HUDEP-2 (cell line): ENCODE measurements around the gene TRIB2.
A peak's percentile ranks its signal among the peaks of the same experiment; 100 is the strongest.

Source experiments
- DNase-seq, 76 experiments: peaks; one replicate each; lab custom pipeline; 2025; ENCODE audit not compliant: unreplicated experiment in 76 of 76; lab: John Stamatoyannopoulos, UW

Gene TRIB2

DNA sequence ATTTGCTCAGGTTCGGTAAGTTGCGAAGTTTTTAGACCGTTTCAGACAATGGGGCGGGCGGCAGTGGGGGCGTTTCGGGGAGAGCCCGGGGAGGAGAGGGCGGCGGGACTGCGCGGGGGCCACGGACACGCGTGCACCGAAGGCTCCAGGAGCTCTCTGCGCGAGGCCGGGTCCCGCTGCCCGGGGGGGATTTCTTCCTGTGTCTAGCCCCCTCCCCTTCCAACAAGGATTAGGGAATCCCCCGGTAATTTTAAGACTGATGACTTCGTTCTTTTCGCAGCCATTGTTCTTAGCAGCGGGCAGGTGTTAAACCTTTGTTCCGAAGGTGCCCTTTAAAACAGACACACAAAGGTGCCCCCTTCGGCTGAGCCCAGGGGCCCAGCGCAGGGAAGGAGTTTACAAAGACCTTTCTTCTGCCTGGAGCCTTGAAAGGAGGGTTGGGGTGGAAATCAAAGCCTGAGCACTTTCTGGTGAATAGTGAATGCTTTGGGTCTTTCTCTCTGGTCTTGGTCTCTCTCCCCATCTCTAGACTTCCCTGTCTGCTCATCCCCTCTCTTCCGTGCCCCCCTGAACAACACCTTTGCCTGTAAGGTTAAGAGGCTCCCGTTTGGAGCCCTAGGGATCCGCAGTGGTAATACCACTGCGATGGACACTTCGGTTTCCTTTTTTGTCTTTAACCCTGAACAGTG is 2.1 kb downstream of the TRIB2 start:
- no peak for DNase-seq

DNA sequence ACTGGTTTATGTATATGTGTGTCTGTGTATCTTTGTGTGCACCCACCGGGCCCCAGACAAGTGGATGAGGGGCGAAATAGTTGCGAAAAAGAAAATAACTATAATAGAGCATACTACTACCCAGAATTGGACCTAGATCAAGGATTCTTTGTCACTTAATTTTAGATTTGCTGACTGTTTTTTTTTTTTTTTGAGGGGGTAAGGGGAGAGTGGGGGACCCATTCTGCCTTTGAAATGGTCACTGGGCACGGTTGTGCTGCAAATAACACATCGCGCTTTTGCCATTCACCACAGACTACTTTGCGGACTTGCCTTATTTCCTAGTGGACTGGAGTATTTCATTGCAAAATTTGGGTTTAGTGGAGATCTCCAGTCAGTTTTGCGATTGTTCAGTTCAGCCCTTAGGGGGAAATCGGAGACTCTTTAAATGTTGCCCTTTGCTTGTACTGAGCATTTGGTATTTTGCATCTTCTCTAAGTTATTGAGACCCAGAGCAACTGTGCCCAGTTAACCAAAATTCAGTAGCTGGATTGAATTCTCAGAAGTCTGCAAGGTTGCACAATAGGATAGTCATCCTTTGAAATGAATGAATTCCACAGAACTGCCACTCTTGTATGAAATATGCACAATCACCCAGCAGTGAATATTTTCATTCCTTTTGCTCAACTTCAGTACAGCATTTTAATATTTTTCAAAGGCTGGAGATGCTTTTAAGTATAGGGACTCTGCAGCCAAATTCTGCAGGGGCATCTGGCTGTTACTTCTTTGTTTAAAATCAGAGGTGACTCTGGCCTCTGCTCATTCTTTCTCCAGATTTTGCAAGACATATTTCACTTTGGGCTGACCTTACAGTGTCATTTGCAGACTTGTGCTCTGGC is 2.9 kb downstream of the TRIB2 start:
- no peak for DNase-seq

DNA sequence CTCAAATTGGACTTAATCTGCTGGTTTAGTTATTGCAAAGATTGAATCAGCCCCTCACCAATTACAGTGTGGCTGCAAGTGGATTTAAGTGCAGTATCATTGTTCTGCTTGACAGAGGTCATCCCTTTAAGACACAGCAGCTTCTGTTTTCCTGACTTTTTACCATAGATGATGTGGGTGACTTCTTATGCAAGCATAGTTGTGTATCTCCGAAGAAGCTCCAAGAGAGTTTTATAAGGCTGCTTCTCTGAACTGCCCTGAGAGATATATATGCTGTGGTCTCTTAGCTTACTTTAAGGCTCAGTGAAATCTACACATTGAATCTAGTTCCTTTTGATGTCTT is 3.5 kb downstream of the TRIB2 start:
- peak in 1 of 76 experiments; percentile 16 for DNase-seq

- DNase-seq = no peak
Measured at GRCh38 chr2:12720754-12721378, 4.1 kb downstream of the TRIB2 start.

DNA sequence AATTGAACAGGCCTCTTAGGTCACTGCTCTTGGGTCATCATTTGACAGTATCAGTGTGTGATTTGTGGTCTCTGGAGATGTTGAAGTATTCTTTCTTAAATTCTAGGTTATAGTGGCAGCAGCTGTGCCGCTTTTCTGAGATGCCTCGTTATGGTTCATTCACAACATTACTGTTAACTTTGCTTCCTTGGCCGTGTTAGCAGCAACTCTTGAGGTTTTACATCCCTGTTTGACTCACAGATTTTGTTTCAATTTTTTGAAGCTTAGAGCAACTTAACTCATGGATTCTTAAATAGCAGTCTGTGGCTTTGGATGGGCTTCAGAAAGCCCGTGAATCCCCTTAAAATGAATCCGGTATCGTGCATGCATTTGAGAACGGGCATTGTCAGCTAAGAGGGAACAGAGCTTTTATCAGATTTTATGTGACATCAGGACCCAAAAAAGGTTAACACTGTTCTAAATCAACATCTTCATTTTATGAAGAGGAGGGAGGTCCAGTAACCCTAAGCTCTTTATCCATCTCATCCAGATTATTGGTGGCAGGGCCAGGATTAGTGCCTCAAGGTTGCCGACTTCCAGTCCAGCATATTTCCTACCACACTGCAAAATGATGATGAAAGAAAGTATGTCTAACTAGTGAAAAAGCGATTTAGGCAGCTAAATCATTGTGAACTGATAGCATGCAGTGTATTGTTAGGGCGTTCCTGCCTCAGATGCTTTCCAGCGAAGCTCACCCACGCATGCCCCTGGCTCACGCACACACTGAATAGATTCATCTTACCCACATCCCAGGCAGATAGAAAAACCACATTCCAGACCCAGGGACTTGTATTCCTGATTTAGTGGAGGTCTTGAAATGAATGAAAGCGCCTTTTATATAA is 5.1 kb downstream of the TRIB2 start:
- DNase-seq = no peak

GRCh38 chr2:12722447-12723316 is 5.9 kb downstream of the TRIB2 start:
- no peak for DNase-seq

- no peak for DNase-seq
Measured at GRCh38 chr2:12723736-12724463, 7.2 kb downstream of the TRIB2 start.

- no peak for DNase-seq
Measured at GRCh38 chr2:12725233-12726187, 8.8 kb downstream of the TRIB2 start.

- no peak for DNase-seq
Measured at GRCh38 chr2:12726271-12726670, 9.5 kb downstream of the TRIB2 start.

DNA sequence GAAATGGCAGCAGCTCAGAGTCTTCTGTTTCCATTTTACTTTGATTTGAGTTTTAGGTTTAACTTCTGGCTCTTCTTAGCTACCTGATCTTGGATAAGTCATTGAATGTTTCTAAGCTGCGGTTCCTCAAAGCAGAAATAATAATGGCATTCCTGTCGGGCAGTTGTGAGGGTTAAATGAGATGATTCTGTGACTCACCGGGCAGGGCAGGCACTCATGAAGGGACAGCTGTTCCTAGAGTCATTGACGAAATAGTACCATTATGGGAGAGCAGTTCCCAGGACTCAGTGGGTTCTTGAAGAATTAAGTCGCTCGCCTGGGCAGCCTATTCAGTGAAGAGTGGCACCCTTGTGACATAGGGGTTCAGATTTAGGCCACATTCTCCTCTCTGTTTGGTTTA is 10.3 kb downstream of the TRIB2 start:
- no peak for DNase-seq

DNA sequence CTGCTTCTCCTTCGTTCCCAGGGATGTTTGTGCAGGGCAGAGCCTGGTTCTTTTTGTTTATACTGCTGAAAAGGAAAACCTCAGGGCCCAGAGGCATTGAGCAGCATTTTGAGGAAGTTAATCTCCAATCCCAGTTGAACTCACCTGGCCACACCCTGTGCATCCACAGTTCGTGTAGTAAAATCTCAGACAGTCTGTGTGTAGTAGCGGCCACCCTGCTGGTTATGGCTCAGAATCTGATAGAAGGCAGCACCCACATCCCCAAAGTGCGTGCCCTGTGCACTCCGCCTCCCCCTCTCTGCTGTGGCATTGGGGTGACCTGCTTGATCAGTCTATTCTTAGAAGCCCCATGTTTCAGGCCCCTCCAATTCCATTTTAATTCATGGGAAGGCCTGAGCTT is 10.9 kb downstream of the TRIB2 start:
- DNase-seq = no peak

DNA sequence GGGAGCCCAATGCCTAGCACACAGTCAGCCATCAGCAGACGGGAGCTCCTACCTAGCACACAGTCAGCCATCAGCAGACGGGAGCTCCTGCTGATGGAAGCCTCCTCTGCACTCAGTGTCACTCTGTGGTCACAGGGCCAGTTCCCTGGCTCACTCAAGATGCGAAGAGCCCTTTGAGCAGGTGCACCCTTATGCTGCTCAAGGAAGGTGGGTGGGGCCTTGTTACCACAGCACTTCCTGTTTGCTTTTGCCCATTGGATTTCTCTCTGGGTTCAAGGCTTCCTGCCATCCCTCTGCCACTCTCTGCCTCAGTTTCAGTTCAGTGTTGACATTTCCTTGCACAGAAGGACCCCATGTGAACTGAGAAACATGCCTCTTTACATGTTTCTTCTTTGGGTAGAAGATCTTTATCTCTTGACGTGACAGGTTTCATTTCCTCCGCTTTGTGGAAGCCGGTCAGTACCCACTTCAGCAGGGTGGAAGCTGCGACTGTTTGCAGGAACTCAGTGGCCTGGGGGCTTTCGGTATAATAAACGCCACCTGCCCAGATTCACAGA is 11.6 kb downstream of the TRIB2 start:
- no peak for DNase-seq

GRCh38 chr2:12730265-12730664 is 13.5 kb downstream of the TRIB2 start:
- DNase-seq = no peak

DNA sequence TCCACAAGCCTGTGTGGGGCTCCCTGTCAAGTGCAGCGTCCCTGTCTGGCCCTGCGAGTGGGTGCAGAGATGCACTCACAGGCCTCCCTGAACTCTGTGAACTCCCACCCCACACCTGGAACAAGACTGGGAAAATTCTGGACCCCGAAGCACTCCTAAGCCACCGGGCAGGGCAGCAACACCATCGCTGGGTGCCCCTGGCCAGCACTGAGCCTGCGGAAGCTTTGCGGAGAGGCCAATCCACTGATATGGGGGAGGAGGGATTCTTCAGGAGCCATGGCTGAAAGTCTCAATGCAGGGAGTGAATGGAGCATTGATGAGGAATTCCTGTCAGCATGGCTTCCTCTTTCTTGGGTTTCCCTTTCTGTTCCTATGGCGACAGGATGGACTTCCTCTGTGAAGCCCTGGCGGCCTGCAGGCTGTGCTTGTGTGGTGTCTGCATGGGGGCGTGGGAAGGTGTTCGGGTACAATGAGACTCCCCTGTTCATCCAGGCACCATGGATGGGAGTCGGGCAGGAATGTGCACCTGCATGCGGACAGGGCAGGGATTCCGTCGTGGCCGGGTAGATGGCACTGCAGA is 15.1 kb downstream of the TRIB2 start:
- no peak for DNase-seq

GRCh38 chr2:12732651-12733050 is 15.9 kb downstream of the TRIB2 start:
- DNase-seq = no peak

GRCh38 chr2:12733846-12734245 is 17.1 kb downstream of the TRIB2 start:
- no peak for DNase-seq

- no peak for DNase-seq
Measured at GRCh38 chr2:12734914-12735654, 18.3 kb downstream of the TRIB2 start.
